ENCODE data around the gene VCX3B. TPM values are rescaled to one million over a fixed set of nuclear protein-coding genes. Genes with fewer than 3 reads are reported as not detected.
"Not testable (repeated sequence)": the region's sequence is repeated elsewhere in the genome, so short reads cannot be mapped to it uniquely, and the experiment has no call there.

Gene VCX3B
- total and polyA plus RNA-seq, 2 donors (not counting 3 experiments of a cell fraction or from before 2014, with no cell fraction given): not detected

DNA sequence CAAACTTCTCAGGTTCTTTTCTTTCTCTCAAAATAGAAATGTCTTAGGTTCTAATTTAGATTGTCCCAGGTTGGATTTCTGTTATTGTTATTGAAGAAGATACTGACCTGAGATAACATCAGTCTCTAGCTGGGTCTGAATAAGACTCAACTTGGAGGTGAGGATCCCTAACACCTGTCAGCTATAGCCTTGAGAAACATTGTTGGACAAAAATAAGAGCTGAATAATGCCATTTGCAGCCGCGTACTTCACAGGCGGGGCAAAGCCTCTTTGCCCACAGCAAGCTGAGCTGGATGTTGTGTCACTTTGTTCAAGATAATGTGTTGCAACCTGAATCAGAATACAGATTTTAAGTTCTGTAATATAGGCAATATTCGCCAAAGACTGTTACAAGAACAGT, 35.6 kb downstream of the VCX3B start:
- no peak for FAIRE-seq

DNA sequence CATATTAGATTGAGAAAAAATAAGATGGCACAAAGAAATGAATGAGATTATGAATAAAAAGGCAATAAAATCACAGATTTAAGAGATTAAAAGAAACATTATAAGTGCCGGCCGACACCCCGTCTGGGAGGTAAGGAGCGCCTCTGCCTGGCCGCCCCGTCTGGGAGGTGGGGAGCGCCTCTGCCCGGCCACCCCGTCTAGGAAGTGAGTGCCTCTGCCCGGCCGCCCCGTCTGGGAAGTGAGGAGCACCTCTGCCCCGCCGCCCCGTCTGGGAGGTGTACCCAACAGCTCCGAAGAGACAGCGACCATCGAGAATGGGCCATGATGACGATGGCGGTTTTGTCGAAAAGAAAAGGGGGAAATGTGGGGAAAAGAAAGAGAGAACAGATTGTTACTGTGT, 37.5 kb downstream of the VCX3B start:
- FAIRE-seq; BruUV-seq (replicated peaks); H2AFZ ChIP-seq (ENCODE audit: low read depth, low read length); POLR2A ChIA-PET; CTCF ChIA-PET; H3K27ac ChIP-seq (ENCODE audit: insufficient read depth, low read depth, low read length); intact Hi-C loops (cut with micrococcal nuclease); dilution Hi-C loops (cut with MboI; ENCODE audit: extremely low pct_ligation_motif_present, low sequenced_read_pairs); H3K9me3 ChIP-seq (replicated peaks; ENCODE audit: control insufficient read depth, insufficient read depth, low read length); H3K4me3 ChIP-seq (replicated peaks in 1 of 3; ENCODE audit: insufficient read depth in 1 of 3, low read depth in 1 of 3, low read length in 3 of 3); H3K4me1 ChIP-seq (ENCODE audit: control insufficient read depth, extremely low read depth, insufficient read depth, low read length); H3K9ac ChIP-seq (replicated peaks; ENCODE audit: extremely low read depth, insufficient read depth, low read length); DNase-seq (ENCODE audit: low read depth, low spot score); H3K36me3 ChIP-seq (ENCODE audit: control insufficient read depth in 2 of 2, extremely low read depth in 1 of 2, insufficient read depth in 2 of 2, low read length in 2 of 2); H4K20me1 ChIP-seq (replicated peaks; ENCODE audit: control insufficient read depth, extremely low read depth, insufficient read depth, low read length); H3K79me2 ChIP-seq (ENCODE audit: control insufficient read depth, insufficient read depth, low read length); H3K27me3 ChIP-seq (ENCODE audit: control insufficient read depth in 2 of 2, insufficient read depth in 2 of 2, low read length in 2 of 2); H3K4me2 ChIP-seq (ENCODE audit: insufficient read depth, low read length); H3K9me1 ChIP-seq (replicated peaks; ENCODE audit: control insufficient read depth, extremely low read depth, insufficient read depth, low read length): not testable (repeated sequence)

More for the DNA sequence above, 35.6 kb downstream of the VCX3B start:
- no TSS peak for BruUV-seq (replicated peaks)
- Histone ChIP-seq H3K27me3 (ENCODE audit: control insufficient read depth in 2 of 2, insufficient read depth in 2 of 2, low read length in 2 of 2) (no peaks in the 10 kb centered on the region), H3K4me3 (replicated peaks in 1 of 3; ENCODE audit: insufficient read depth in 1 of 3, low read depth in 1 of 3, low read length in 3 of 3) (no peak overlapping the region), H3K4me2 (ENCODE audit: insufficient read depth, low read length) (no peak overlapping the region), H3K9ac (replicated peaks; ENCODE audit: extremely low read depth, insufficient read depth, low read length) (no peak overlapping the region), H4K20me1 (replicated peaks; ENCODE audit: control insufficient read depth, extremely low read depth, insufficient read depth, low read length) (no peaks in the 10 kb centered on the region), H3K9me3 (replicated peaks; ENCODE audit: control insufficient read depth, insufficient read depth, low read length) (no peaks in the 10 kb centered on the region), H3K4me1 (ENCODE audit: control insufficient read depth, extremely low read depth, insufficient read depth, low read length) (no peaks in the 10 kb centered on the region), H3K36me3 (ENCODE audit: control insufficient read depth in 2 of 2, extremely low read depth in 1 of 2, insufficient read depth in 2 of 2, low read length in 2 of 2) (no peaks in the 10 kb centered on the region), H3K9me1 (replicated peaks; ENCODE audit: control insufficient read depth, extremely low read depth, insufficient read depth, low read length) (no peaks in the 10 kb centered on the region), H3K79me2 (ENCODE audit: control insufficient read depth, insufficient read depth, low read length) (no peaks in the 10 kb centered on the region), H3K27ac (ENCODE audit: insufficient read depth, low read depth, low read length) (no peak overlapping the region), H2AFZ (ENCODE audit: low read depth, low read length) (no peak overlapping the region)
- no peak for DNase-seq (ENCODE audit: low read depth, low spot score)
- TF ChIP-seq EZH2 (IDR thresholded peaks at IDR 0.05; ENCODE audit: borderline replicate concordance, low read depth, low read length, severe bottlenecking) (no peak), POLR2AphosphoS5 (IDR thresholded peaks at IDR 0.05; ENCODE audit: insufficient read depth, low read depth, low read length) (no peak), POLR2A (IDR thresholded peaks at IDR 0.05; ENCODE audit: low read depth, low read length) (no peak), JUN (IDR thresholded peaks at IDR 0.05; ENCODE audit: borderline replicate concordance, insufficient read depth, insufficient read length, low read depth) (no peak), MAX (IDR thresholded peaks at IDR 0.05; ENCODE audit: insufficient read depth, insufficient read length) (no peak), MYC (IDR thresholded peaks at IDR 0.05; ENCODE audit: low read depth, low read length) (no peak), GATA2 (IDR thresholded peaks at IDR 0.05; ENCODE audit: insufficient read depth, insufficient read length, low read depth, low read length) (no peak), FOS (IDR thresholded peaks at IDR 0.05; ENCODE audit: borderline replicate concordance, insufficient read depth, low read length) (no peak)
- TF ChIP-seq, protein P1, sequence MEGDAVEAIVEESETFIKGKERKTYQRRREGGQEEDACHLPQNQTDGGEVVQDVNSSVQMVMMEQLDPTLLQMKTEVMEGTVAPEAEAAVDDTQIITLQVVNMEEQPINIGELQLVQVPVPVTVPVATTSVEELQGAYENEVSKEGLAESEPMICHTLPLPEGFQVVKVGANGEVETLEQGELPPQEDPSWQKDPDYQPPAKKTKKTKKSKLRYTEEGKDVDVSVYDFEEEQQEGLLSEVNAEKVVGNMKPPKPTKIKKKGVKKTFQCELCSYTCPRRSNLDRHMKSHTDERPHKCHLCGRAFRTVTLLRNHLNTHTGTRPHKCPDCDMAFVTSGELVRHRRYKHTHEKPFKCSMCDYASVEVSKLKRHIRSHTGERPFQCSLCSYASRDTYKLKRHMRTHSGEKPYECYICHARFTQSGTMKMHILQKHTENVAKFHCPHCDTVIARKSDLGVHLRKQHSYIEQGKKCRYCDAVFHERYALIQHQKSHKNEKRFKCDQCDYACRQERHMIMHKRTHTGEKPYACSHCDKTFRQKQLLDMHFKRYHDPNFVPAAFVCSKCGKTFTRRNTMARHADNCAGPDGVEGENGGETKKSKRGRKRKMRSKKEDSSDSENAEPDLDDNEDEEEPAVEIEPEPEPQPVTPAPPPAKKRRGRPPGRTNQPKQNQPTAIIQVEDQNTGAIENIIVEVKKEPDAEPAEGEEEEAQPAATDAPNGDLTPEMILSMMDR (IDR thresholded peaks at IDR 0.05; ENCODE audit: extremely low read depth in 1 of 2, insufficient read depth in 1 of 2, low read depth in 1 of 2, low read length in 2 of 2): no peak
- dilution Hi-C loops (cut with MboI; ENCODE audit: extremely low pct_ligation_motif_present, low sequenced_read_pairs): no loop called here
- POLR2A ChIA-PET: no interaction called here
- intact Hi-C loops (cut with micrococcal nuclease): no loop called here
- CTCF ChIA-PET: no interaction called here
